ENCODE data around the gene VSIG10L2.

DNA sequence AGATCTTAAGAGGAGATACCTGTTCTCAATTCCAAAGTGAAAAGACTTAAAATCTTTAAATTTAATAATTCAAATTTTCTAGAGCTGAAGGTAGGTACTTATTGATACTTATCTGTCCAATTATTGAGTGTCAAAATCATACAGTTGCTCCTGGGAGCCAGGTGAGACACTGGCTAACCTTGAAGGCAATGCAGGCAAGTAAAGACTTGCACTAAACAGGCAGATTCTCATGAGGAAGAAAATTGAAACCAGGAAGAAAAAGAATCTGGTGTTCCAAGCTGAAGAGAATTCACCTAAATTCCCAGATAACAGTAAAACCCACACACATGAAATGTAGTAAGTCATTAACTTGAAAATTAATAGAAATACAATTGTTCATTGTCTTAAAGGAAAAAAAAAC, 30.3 kb downstream of the VSIG10L2 start:
- TF ChIP-seq, protein P1, sequence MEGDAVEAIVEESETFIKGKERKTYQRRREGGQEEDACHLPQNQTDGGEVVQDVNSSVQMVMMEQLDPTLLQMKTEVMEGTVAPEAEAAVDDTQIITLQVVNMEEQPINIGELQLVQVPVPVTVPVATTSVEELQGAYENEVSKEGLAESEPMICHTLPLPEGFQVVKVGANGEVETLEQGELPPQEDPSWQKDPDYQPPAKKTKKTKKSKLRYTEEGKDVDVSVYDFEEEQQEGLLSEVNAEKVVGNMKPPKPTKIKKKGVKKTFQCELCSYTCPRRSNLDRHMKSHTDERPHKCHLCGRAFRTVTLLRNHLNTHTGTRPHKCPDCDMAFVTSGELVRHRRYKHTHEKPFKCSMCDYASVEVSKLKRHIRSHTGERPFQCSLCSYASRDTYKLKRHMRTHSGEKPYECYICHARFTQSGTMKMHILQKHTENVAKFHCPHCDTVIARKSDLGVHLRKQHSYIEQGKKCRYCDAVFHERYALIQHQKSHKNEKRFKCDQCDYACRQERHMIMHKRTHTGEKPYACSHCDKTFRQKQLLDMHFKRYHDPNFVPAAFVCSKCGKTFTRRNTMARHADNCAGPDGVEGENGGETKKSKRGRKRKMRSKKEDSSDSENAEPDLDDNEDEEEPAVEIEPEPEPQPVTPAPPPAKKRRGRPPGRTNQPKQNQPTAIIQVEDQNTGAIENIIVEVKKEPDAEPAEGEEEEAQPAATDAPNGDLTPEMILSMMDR (IDR thresholded peaks at IDR 0.05): no peak
- TF ChIP-seq POLR2A (IDR thresholded peaks at IDR 0.05): no peak
